ENCODE data around the gene KRT36. TPM values are rescaled to one million over a fixed set of nuclear protein-coding genes. Genes with fewer than 3 reads are reported as not detected.

Gene KRT36
- total and polyA plus RNA-seq, 2 of the 8 experiments (the other 6 are each of a cell fraction or from before 2014, with no cell fraction given), result not detected

DNA sequence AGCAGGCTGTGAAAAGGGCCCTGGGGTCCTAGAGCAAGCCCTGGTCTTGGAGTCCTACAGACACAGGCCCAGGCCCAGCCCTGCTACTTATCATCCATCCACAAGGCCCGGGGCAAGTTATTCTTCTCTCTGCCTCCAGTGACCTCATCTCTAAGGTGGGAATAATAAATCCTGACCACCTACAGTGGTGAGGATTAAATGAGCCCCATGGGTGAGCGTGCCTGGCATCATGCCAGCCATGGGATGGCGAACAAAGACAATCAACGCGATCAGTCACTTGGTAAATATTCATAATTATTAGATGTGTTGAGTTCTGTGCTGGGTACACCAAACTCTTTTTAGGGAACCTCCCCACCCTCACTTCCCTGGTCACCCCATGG lies 23.4 kb upstream of the KRT36 start:
- H2BK15ac ChIP-seq (ENCODE audit: low read length), result no peak overlapping the region
- H4K91ac ChIP-seq (replicated peaks; ENCODE audit: insufficient read length, low read length), result no peak overlapping the region
- H3K4ac ChIP-seq (replicated peaks; ENCODE audit: insufficient read length, low read depth, low read length), result no peak overlapping the region
- no peak overlapping the region for H3K4me3 ChIP-seq (ENCODE audit: extremely low read depth in 1 of 4, insufficient read depth in 2 of 4, low read depth in 3 of 4, low read length in 4 of 4)
- H3K36me3 ChIP-seq (ENCODE audit: control insufficient read depth in 2 of 4, insufficient read depth in 4 of 4, low read length in 3 of 4), result no peaks in the 10 kb centered on the region
- H3K79me1 ChIP-seq (ENCODE audit: low read depth, low read length), result no peaks in the 10 kb centered on the region
- H3K56ac ChIP-seq (replicated peaks; ENCODE audit: insufficient read length, low read depth, low read length), result no peak overlapping the region
- no peaks in the 10 kb centered on the region for H3K9me3 ChIP-seq (ENCODE audit: insufficient read depth in 2 of 2, low read depth in 1 of 2, low read length in 1 of 2)
- no peak overlapping the region for H3K27ac ChIP-seq (ENCODE audit: low read depth, low read length)
- no peak overlapping the region for H3K14ac ChIP-seq (ENCODE audit: insufficient read length)
- H2BK5ac ChIP-seq (ENCODE audit: low read depth, low read length), result no peak overlapping the region
- H3K27me3 ChIP-seq (replicated peaks in 1 of 4; ENCODE audit: control insufficient read depth in 3 of 4, extremely low read depth in 1 of 4, insufficient read depth in 3 of 4, low read length in 3 of 4), result no peaks in the 10 kb centered on the region; a peak in 1 of 7 replicates
- no peak overlapping the region for H2AFZ ChIP-seq (ENCODE audit: low read length)
- WGBS, 2 experiments (ENCODE audit: extremely low coverage in 1 of 2, insufficient coverage in 1 of 2, insufficient read length in 1 of 2, insufficient replicate concordance in 2 of 2, low coverage in 1 of 2, low lambda C conversion rate in 2 of 2, missing lambda C conversion rate in 1 of 2), result 93% methylated on average over 5 of the region's 5 CpGs; no CpG with 5 or more reads in 1 of the 2 experiments
- no peaks in the 10 kb centered on the region for H3K79me2 ChIP-seq (ENCODE audit: control insufficient read depth in 1 of 2, insufficient read depth in 2 of 2, low read length in 2 of 2)
- H2BK12ac ChIP-seq (ENCODE audit: low read depth, low read length), result no peak overlapping the region
- no peak overlapping the region for H2BK20ac ChIP-seq (ENCODE audit: low read length)
- no peak overlapping the region for H3K23ac ChIP-seq (ENCODE audit: insufficient read length)
- H4K20me1 ChIP-seq (replicated peaks in 1 of 2; ENCODE audit: control insufficient read depth in 1 of 2, insufficient read depth in 2 of 2, low read length in 2 of 2), result no peaks in the 10 kb centered on the region
- no peak overlapping the region; the same call in 1 of the 2 replicates for H3K18ac ChIP-seq (ENCODE audit: extremely low read depth, low read length)
- peaks cover 0 to 5% (median 3%) of the 10 kb centered on the region in 4 experiments; a peak in 5 of 7 replicates for H3K4me1 ChIP-seq (replicated peaks in 1 of 4; ENCODE audit: control insufficient read depth in 3 of 4, insufficient read depth in 4 of 4, low read length in 3 of 4)
- no peak overlapping the region for H3K9ac ChIP-seq (replicated peaks in 1 of 4; ENCODE audit: extremely low read depth in 1 of 4, low read depth in 3 of 4, low read length in 3 of 4)
- no peak overlapping the region for H2BK120ac ChIP-seq (replicated peaks; ENCODE audit: low read depth, low read length)
- no peaks in the 10 kb centered on the region; the same call in 1 of the 2 replicates for H3K23me2 ChIP-seq (ENCODE audit: low read depth, low read length)
- DNase-seq (ENCODE audit: low read depth in 1 of 2, low spot score in 2 of 2) (no peak), FAIRE-seq (no peak)
- ChIA-PET CTCF (ENCODE audit: partially characterized antibody) (interaction anchor here (0.8 to 33.9 kb wide), 5 partner anchors 10 to 628 kb away, joined by 3 to 427 read pairs (median 5); partner anchors contain the start of gene KRT20), POLR2A (ENCODE audit: partially characterized antibody) (interaction anchor here (0.8 to 1.4 kb wide), 4 partner anchors 13 to 35 kb away, joined by 3 to 5 read pairs (median 4); partner anchors contain the start of gene KRT19)
- no peak overlapping the region for H3K4me2 ChIP-seq (ENCODE audit: insufficient read depth in 1 of 2, low read depth in 2 of 2, low read length in 2 of 2)
- no peak overlapping the region for H2AK5ac ChIP-seq (ENCODE audit: low read depth, low read length)
- peak overlapping the region; percentile 8; the same call in 1 of the 2 replicates for H4K8ac ChIP-seq (ENCODE audit: extremely low read depth, insufficient read depth, low read length)
- TF ChIP-seq SIX5 (IDR thresholded peaks at IDR 0.05; ENCODE audit: low read depth, low read length) (no peak), SP2 (IDR thresholded peaks at IDR 0.05; ENCODE audit: low read length) (no peak), RFX5 (IDR thresholded peaks at IDR 0.05; ENCODE audit: borderline replicate concordance, low read depth, low read length) (no peak), ZNF274 (IDR thresholded peaks at IDR 0.05; ENCODE audit: borderline replicate concordance, extremely low read depth, low read length) (no peak), TEAD4 (IDR thresholded peaks at IDR 0.05; ENCODE audit: low read depth, low read length) (no peak), EGR1 (IDR thresholded peaks at IDR 0.05; ENCODE audit: borderline replicate concordance, low read depth, low read length) (no peak), BRCA1 (IDR thresholded peaks at IDR 0.05; ENCODE audit: low read depth, low read length) (no peak), YY1 (IDR thresholded peaks at IDR 0.05; ENCODE audit: low read depth, low read length) (no peak), NANOG (IDR thresholded peaks at IDR 0.05; ENCODE audit: insufficient read depth, low read depth, low read length, poor library complexity, severe bottlenecking) (no peak)
- no peak overlapping the region for H4K5ac ChIP-seq (ENCODE audit: insufficient read length, low read depth, low read length)
